MM.1S (cell line): ENCODE measurements around the gene EMC8.

Experiments
- EZH2 ChIP-seq: fragments of 300-600 bp; sonication (generic); optimal IDR thresholded peaks from 2 replicates; pipeline ENCODE3; 2017; ENCODE audit warnings: low read depth, mild to moderate bottlenecking, antibody characterized with exemption, low read length, mixed read lengths
- TF ChIP-seq, protein P1 (sequence below): fragments of 300-600 bp; sonication (generic); IDR thresholded peaks from 2 replicates; pipeline ENCODE4 v1.5.1; 2016; ENCODE audit warnings: antibody characterized with exemption, low read length, mixed read lengths

DNA sequence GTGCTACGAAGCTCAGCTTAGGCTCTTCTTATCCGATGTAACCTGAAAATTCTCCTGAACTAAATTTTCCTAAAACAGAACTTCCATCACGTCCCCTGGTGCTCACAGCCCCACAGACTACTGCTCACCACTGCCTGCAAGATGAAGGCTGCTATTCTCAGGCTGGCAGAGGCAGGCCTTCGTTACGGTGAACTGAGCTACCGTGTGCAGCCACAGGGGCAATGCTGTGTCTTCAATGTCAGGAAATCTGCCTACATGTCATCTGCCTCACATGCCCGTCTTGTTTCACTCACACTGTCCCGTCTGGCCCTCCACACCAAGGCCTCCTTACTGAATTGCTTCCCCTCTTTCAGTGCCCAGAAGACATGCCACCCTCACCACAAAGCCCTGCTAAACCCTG, 15.9 kb downstream of the EMC8 start:
- TF ChIP-seq, protein P1, sequence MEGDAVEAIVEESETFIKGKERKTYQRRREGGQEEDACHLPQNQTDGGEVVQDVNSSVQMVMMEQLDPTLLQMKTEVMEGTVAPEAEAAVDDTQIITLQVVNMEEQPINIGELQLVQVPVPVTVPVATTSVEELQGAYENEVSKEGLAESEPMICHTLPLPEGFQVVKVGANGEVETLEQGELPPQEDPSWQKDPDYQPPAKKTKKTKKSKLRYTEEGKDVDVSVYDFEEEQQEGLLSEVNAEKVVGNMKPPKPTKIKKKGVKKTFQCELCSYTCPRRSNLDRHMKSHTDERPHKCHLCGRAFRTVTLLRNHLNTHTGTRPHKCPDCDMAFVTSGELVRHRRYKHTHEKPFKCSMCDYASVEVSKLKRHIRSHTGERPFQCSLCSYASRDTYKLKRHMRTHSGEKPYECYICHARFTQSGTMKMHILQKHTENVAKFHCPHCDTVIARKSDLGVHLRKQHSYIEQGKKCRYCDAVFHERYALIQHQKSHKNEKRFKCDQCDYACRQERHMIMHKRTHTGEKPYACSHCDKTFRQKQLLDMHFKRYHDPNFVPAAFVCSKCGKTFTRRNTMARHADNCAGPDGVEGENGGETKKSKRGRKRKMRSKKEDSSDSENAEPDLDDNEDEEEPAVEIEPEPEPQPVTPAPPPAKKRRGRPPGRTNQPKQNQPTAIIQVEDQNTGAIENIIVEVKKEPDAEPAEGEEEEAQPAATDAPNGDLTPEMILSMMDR, result no peak
- TF ChIP-seq EZH2, result no peak
